CD14-positive monocyte (primary cell): ENCODE data around the gene ITPR3. TPM values are rescaled to one million over a fixed set of nuclear protein-coding genes. Genes with fewer than 3 reads are reported as not detected.

Source experiments
- DNase-seq, 3 donors: peaks; one replicate each; pipeline ENCODE4 v3.0.0-alpha.2; 2011 to 2022
- H2AFZ ChIP-seq: 2 replicates; pipeline ENCODE4 v1.6.0; 2012; ENCODE audit warnings: mild to moderate bottlenecking, low read depth, low read length, inconsistent platforms; ENCODE audit not compliant: insufficient read depth, poor library complexity, severe bottlenecking
- H3K27ac ChIP-seq, 2 donors: 1 replicate in 1 of 2; 2 replicates in 1 of 2; pipeline ENCODE4 v1.5.1; 2012 to 2013; ENCODE audit warnings: low read length in 2 of 2, control low read depth in 1 of 2, inconsistent platforms in 1 of 2, low read depth in 1 of 2, mild to moderate bottlenecking in 1 of 2
- H3K27me3 ChIP-seq, 2 donors: one replicate each; pipeline versions ENCODE4 v1.6.0 to v1.6.1; 2011 to 2013; ENCODE audit warnings: low read length in 2 of 2; ENCODE audit not compliant: control insufficient read depth in 2 of 2, insufficient read depth in 2 of 2
- H3K36me3 ChIP-seq, 2 donors: replicated peaks in 1 of 2; 1 replicate in 1 of 2; 2 replicates in 1 of 2; pipeline versions ENCODE4 v1.5.1 to v1.6.1; 2012 to 2013; ENCODE audit warnings: low read length in 2 of 2, control low read depth in 1 of 2, inconsistent platforms in 1 of 2, mild to moderate bottlenecking in 1 of 2; ENCODE audit not compliant: insufficient read depth in 2 of 2, control insufficient read depth in 1 of 2
- H3K4me1 ChIP-seq, 2 donors: 1 replicate in 1 of 2; 2 replicates in 1 of 2; pipeline versions ENCODE4 v1.5.1 to v1.6.1; 2012 to 2013; ENCODE audit warnings: low read length in 2 of 2, control low read depth in 1 of 2, inconsistent platforms in 1 of 2, mild to moderate bottlenecking in 1 of 2, moderate library complexity in 1 of 2; ENCODE audit not compliant: insufficient read depth in 2 of 2, control insufficient read depth in 1 of 2
- H3K4me2 ChIP-seq: replicated peaks from 2 replicates; pipeline ENCODE3; 2012; ENCODE audit warnings: low read length, moderate library complexity, mild to moderate bottlenecking; ENCODE audit not compliant: poor library complexity, severe bottlenecking; ENCODE audit errors: extremely low read depth
- H3K4me3 ChIP-seq, 3 experiments: fragments of 200-600 bp in 1 of 3; sonication (generic) in 1 of 3; replicated peaks in 1 of 3; 1 replicate in 2 of 3; 2 replicates in 1 of 3; pipeline ENCODE4 v1.5.1; 2011 to 2013; ENCODE audit warnings: low read length in 3 of 3, mild to moderate bottlenecking in 3 of 3, control low read depth in 2 of 3, low read depth in 2 of 3, inconsistent platforms in 1 of 3, moderate library complexity in 1 of 3
- H3K79me2 ChIP-seq: 2 replicates; pipeline ENCODE4 v1.6.0; 2012; ENCODE audit warnings: mild to moderate bottlenecking, control low read depth, inconsistent platforms, low read length, moderate library complexity; ENCODE audit not compliant: insufficient read depth
- H3K9ac ChIP-seq: 2 replicates; pipeline ENCODE4 v1.6.0; 2017; ENCODE audit warnings: low read length, mild to moderate bottlenecking; ENCODE audit not compliant: insufficient read depth, poor library complexity, severe bottlenecking
- H3K9me3 ChIP-seq, 2 donors: replicated peaks in 1 of 2; 1 replicate in 1 of 2; 2 replicates in 1 of 2; pipeline versions ENCODE4 v1.5.1 to v1.6.1; 2012 to 2013; ENCODE audit warnings: low read length in 2 of 2, control low read depth in 1 of 2; ENCODE audit not compliant: control insufficient read depth in 1 of 2, insufficient read depth in 1 of 2
- H4K20me1 ChIP-seq: 2 replicates; pipeline ENCODE4 v1.6.0; 2012; ENCODE audit warnings: mild to moderate bottlenecking, low read length, control low read depth, moderate library complexity; ENCODE audit not compliant: insufficient read depth
- H3K27ac Mint-ChIP-seq, 7 donors: one replicate each; pipeline ENCODE4 v1.8.0; 2020; ENCODE audit warnings: mild to moderate bottlenecking in 7 of 7, mixed read lengths in 7 of 7, moderate library complexity in 6 of 7, inconsistent platforms in 2 of 7
- H3K27me3 Mint-ChIP-seq, 3 donors: one replicate each; pipeline ENCODE4 v1.8.0; 2021 to 2022; ENCODE audit warnings: low read depth in 3 of 3, mild to moderate bottlenecking in 3 of 3, mixed read lengths in 3 of 3, moderate library complexity in 3 of 3, inconsistent platforms in 1 of 3
- H3K36me3 Mint-ChIP-seq, 2 donors: one replicate each; pipeline ENCODE4 v1.8.0; 2020; ENCODE audit warnings: mixed read lengths in 2 of 2, inconsistent platforms in 1 of 2, mild to moderate bottlenecking in 1 of 2
- H3K4me1 Mint-ChIP-seq: one replicate; pipeline ENCODE4 v1.8.0; 2020; ENCODE audit warnings: mild to moderate bottlenecking, mixed read lengths
- H3K4me3 Mint-ChIP-seq, 2 donors: one replicate each; pipeline ENCODE4 v1.8.0; 2020; ENCODE audit warnings: mild to moderate bottlenecking in 2 of 2, mixed read lengths in 2 of 2, moderate library complexity in 1 of 2
- H3K9me3 Mint-ChIP-seq, 7 donors: one replicate each; pipeline ENCODE4 v1.8.0; 2020 to 2022; ENCODE audit warnings: mixed read lengths in 7 of 7, mild to moderate bottlenecking in 6 of 7, moderate library complexity in 6 of 7, inconsistent platforms in 2 of 7
- WGBS: methylation state at CpG from one replicate; pipeline ENCODE4 v1.1.5; 2013; ENCODE audit warnings: missing lambda C conversion rate; ENCODE audit not compliant: insufficient coverage; 5-methylcytosine and 5-hydroxymethylcytosine counted together
- intact Hi-C, 2 donors: fragments of 100-400 bp; cut with micrococcal nuclease; formaldehyde crosslinking; loops; one replicate each; pipeline versions ENCODE4 v1.15.0 to v1.15.1; 2023
- polyA plus RNA-seq, 3 donors: library from polyadenylated mRNA; depleted of rRNA in 1 of 3; unstranded in 2 of 3; stranded (reverse) in 1 of 3; fragments of 300-500 nt in 2 of 3; fragments of >200 nt in 1 of 3; fragmentation: Illumina TruSeq in 2 of 3; gene quantifications; 1 replicate in 2 of 3; 2 replicates in 1 of 3; pipeline ENCODE4 v1.2.3, GENCODE V29; 2012 to 2021
- TF ChIP-seq, protein P1 (sequence below): fragments of 200-600 bp; IDR thresholded peaks from one replicate; pipeline ENCODE4 v1.8.0; 2022; ENCODE audit warnings: antibody characterized with exemption, mild to moderate bottlenecking

The ITPR3 gene
- polyA plus RNA-seq, 3 donors = 1.8 TPM; not detected in 2

DNA sequence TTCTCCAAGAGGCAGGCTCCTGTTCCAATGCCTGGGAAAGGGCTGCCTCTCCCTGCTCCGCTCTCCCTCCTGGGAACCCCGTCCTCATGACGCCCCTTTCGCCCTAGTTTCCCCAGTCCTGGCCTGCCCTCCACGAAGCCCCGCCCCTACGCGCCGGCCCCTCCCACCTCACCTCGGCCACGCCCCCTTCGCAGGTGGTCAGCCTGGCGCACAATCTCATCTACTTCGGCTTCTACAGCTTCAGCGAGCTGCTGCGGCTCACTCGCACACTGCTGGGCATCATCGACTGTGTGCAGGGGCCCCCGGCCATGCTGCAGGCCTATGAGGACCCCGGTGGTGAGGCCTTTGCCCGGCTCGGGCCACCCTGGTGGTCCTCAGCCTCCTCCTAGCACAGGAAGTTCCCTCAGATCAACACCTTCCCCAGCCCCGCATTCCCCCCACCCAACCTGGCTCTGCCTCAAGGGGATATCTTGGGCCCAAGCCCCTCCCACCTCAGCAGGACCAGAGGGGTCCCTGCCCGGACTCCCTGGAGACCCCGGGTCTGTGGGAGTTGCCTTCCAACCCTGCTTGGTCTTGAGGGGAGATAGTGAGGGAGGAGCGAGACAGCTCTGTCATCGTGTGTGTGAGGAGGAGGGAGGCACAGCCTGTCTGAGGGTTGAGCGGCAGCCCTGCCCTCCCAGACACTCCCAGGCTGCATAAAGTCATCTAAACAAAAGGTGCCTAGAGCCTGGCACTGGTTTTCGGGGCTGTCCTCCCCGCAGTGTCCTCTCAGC, 50.0 kb downstream of the ITPR3 start:
- Histone ChIP-seq H3K79me2 (no peaks in the 10 kb centered on the region), H3K4me1 (no peaks in the 10 kb centered on the region), H3K27me3 (no peaks in the 10 kb centered on the region), H3K36me3 (no peaks in the 10 kb centered on the region), H3K9me3 (no peaks in the 10 kb centered on the region), H4K20me1 (no peaks in the 10 kb centered on the region), H2AFZ (no peak overlapping the region), H3K9ac (no peak overlapping the region), H3K4me2 (no peak overlapping the region), H3K27ac (no peak overlapping the region), H3K4me3 (no peak overlapping the region)
- TF ChIP-seq, protein P1, sequence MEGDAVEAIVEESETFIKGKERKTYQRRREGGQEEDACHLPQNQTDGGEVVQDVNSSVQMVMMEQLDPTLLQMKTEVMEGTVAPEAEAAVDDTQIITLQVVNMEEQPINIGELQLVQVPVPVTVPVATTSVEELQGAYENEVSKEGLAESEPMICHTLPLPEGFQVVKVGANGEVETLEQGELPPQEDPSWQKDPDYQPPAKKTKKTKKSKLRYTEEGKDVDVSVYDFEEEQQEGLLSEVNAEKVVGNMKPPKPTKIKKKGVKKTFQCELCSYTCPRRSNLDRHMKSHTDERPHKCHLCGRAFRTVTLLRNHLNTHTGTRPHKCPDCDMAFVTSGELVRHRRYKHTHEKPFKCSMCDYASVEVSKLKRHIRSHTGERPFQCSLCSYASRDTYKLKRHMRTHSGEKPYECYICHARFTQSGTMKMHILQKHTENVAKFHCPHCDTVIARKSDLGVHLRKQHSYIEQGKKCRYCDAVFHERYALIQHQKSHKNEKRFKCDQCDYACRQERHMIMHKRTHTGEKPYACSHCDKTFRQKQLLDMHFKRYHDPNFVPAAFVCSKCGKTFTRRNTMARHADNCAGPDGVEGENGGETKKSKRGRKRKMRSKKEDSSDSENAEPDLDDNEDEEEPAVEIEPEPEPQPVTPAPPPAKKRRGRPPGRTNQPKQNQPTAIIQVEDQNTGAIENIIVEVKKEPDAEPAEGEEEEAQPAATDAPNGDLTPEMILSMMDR = no peak
- H3K27ac Mint-ChIP-seq = no peak overlapping the region
- intact Hi-C loops = no loop called here
- no peak overlapping the region for H3K4me3 Mint-ChIP-seq
- peaks cover 0 to 4% (median 0%) of the 10 kb centered on the region in 3 donors for H3K27me3 Mint-ChIP-seq
- no peaks in the 10 kb centered on the region for H3K4me1 Mint-ChIP-seq
- H3K36me3 Mint-ChIP-seq = peaks cover 6 to 30% of the 10 kb centered on the region in 2 donors
- no peaks in the 10 kb centered on the region for H3K9me3 Mint-ChIP-seq
- 90% methylated on average over 23 of the region's 30 CpGs for WGBS
- DNase-seq = no peak

- Histone ChIP-seq H3K4me2 (no peak overlapping the region), H4K20me1 (no peaks in the 10 kb centered on the region), H3K4me3 (no peak overlapping the region), H3K27me3 (no peaks in the 10 kb centered on the region), H3K9me3 (no peaks in the 10 kb centered on the region), H3K4me1 (no peaks in the 10 kb centered on the region), H3K36me3 (no peaks in the 10 kb centered on the region), H3K27ac (no peak overlapping the region), H3K79me2 (no peaks in the 10 kb centered on the region), H2AFZ (no peak overlapping the region), H3K9ac (no peak overlapping the region)
- H3K36me3 Mint-ChIP-seq = peaks cover 6 to 30% of the 10 kb centered on the region in 2 donors
- intact Hi-C loops = no loop called here
- H3K9me3 Mint-ChIP-seq = no peaks in the 10 kb centered on the region
- H3K27ac Mint-ChIP-seq = peak overlapping the region in 1 of 7 donors; percentile 50
- no peaks in the 10 kb centered on the region for H3K4me1 Mint-ChIP-seq
- H3K27me3 Mint-ChIP-seq = peaks cover 0 to 4% (median 0%) of the 10 kb centered on the region in 3 donors
- TF ChIP-seq, protein P1 = no peak
- DNase-seq = no peak
- WGBS = 94% methylated on average over 3 of the region's 3 CpGs
- H3K4me3 Mint-ChIP-seq = no peak overlapping the region
Observed at GRCh38 chr6:33671744-33672072, 50.6 kb downstream of the ITPR3 start.
